ENCODE measurements around the gene STPG1.

GRCh38 chr1:24331961-24332673, 81.5 kb downstream of the STPG1 start:
- TF ChIP-seq SP1 (CRISPR knock-in tag; conservative IDR thresholded peaks at IDR 0.05) (no peak), FOXJ3 (CRISPR knock-in tag; IDR thresholded peaks at IDR 0.05; ENCODE audit: borderline replicate concordance) (no peak), CTCF (IDR thresholded peaks at IDR 0.05) (no peak)

Measured in WTC11 (cell line).